IMR-90 (cell line): ENCODE results near the gene SLC37A1. TPM values are rescaled to one million over a fixed set of nuclear protein-coding genes. Genes with fewer than 3 reads are reported as not detected.

Experiments used
- ATAC-seq: fragments of 200-7000 bp; cut with Tn5 transposase; 2 replicates; pipeline ENCODE4 v1.9.1; 2020; ENCODE audit warnings: low read depth, mild to moderate bottlenecking, moderate library complexity
- BruUV-seq: library from RNA; stranded (reverse); fragments of 400-500 nt; replicated peaks from 2 replicates; lab custom pipeline; 2021; lab: Mats Ljungman, UMichigan
- CTCF ChIA-PET: fragments of 300-600 bp; formaldehyde crosslinking; extraction: SDS; loops from one replicate; lab custom pipeline; 2021; ENCODE audit warnings: antibody characterized with exemption; lab: Yijun Ruan, JAX
- POLR2A ChIA-PET: fragments of 300-600 bp; sonication (Branson Sonifier 250); formaldehyde crosslinking; loops from one replicate; lab custom pipeline; 2022; ENCODE audit warnings: antibody characterized with exemption; ENCODE audit not compliant: unreplicated experiment; lab: Charles Lee
- DNase-seq: peaks from one replicate; pipeline ENCODE4 v3.0.0; 2013
- H2AFZ ChIP-seq: replicated peaks from 2 replicates; pipeline ENCODE3; 2013; ENCODE audit warnings: low read length, mild to moderate bottlenecking; ENCODE audit not compliant: poor library complexity
- H2AK5ac ChIP-seq: 2 replicates; pipeline ENCODE4 v1.6.1; 2013; ENCODE audit warnings: low read depth, low read length, inconsistent platforms
- H2AK9ac ChIP-seq: replicated peaks from 2 replicates; pipeline ENCODE3; 2013; ENCODE audit warnings: mild to moderate bottlenecking, low read depth, low read length, moderate library complexity; ENCODE audit not compliant: poor library complexity
- H2BK120ac ChIP-seq: 2 replicates; pipeline ENCODE4 v1.6.1; 2013; ENCODE audit warnings: low read depth, low read length, inconsistent platforms
- H2BK15ac ChIP-seq: 3 replicates; pipeline ENCODE4 v1.6.1; 2013; ENCODE audit warnings: low read depth, low read length, inconsistent platforms
- H2BK20ac ChIP-seq: 2 replicates; pipeline ENCODE4 v1.6.1; 2013; ENCODE audit warnings: low read depth, mild to moderate bottlenecking, inconsistent platforms, low read length, moderate library complexity
- H2BK5ac ChIP-seq: 2 replicates; pipeline ENCODE4 v1.6.1; 2013; ENCODE audit warnings: mild to moderate bottlenecking, low read depth, low read length, inconsistent platforms; ENCODE audit not compliant: poor library complexity, severe bottlenecking
- H3K14ac ChIP-seq: replicated peaks from 2 replicates; pipeline ENCODE4 v1.6.1; 2013; ENCODE audit warnings: low read depth, low read length, inconsistent platforms
- H3K18ac ChIP-seq: 2 replicates; pipeline ENCODE4 v1.6.1; 2013; ENCODE audit warnings: low read depth, low read length, control low read depth
- H3K23ac ChIP-seq: 2 replicates; pipeline ENCODE4 v1.6.1; 2013; ENCODE audit warnings: low read depth, low read length, inconsistent platforms
- H3K27ac ChIP-seq: 2 replicates; pipeline ENCODE4 v1.5.1; 2013; ENCODE audit warnings: mild to moderate bottlenecking, control low read depth, low read length; ENCODE audit not compliant: insufficient read depth
- H3K27me3 ChIP-seq: 2 replicates; pipeline ENCODE4 v1.6.1; 2013; ENCODE audit warnings: low read length; ENCODE audit not compliant: control insufficient read depth, insufficient read depth
- H3K36me3 ChIP-seq: 2 replicates; pipeline ENCODE4 v1.6.1; 2013; ENCODE audit warnings: low read length, mixed read lengths; ENCODE audit not compliant: control insufficient read depth, insufficient read depth
- H3K4ac ChIP-seq: 2 replicates; pipeline ENCODE4 v1.6.1; 2013; ENCODE audit warnings: low read depth, low read length, inconsistent platforms
- H3K4me1 ChIP-seq: 2 replicates; pipeline ENCODE4 v1.6.1; 2013; ENCODE audit warnings: low read length, mixed read lengths; ENCODE audit not compliant: control insufficient read depth, insufficient read depth
- H3K4me2 ChIP-seq: 2 replicates; pipeline ENCODE4 v1.6.1; 2013; ENCODE audit warnings: low read depth, mild to moderate bottlenecking, control low read depth, low read length, moderate library complexity
- H3K4me3 ChIP-seq: 2 replicates; pipeline ENCODE4 v1.5.1; 2013; ENCODE audit warnings: low read depth, mild to moderate bottlenecking, control low read depth, low read length, moderate library complexity; ENCODE audit not compliant: insufficient read depth
- H3K56ac ChIP-seq: 2 replicates; pipeline ENCODE4 v1.6.1; 2013; ENCODE audit warnings: low read length, inconsistent platforms; ENCODE audit not compliant: insufficient read depth; ENCODE audit errors: extremely low read depth
- H3K79me1 ChIP-seq, 2 experiments: 2 replicates each; pipeline ENCODE4 v1.6.1; 2013; ENCODE audit warnings: low read length in 2 of 2, inconsistent platforms in 1 of 2, low read depth in 1 of 2
- H3K9ac ChIP-seq: 2 replicates; pipeline ENCODE4 v1.6.1; 2013; ENCODE audit warnings: low read depth, low read length, control low read depth
- H3K9me1 ChIP-seq: 2 replicates; pipeline ENCODE4 v1.6.1; 2013; ENCODE audit warnings: low read length, inconsistent platforms; ENCODE audit not compliant: insufficient read depth
- H3K9me3 ChIP-seq: 2 replicates; pipeline ENCODE4 v1.6.1; 2013; ENCODE audit warnings: low read length; ENCODE audit not compliant: control insufficient read depth, insufficient read depth
- H4K20me1 ChIP-seq: 2 replicates; pipeline ENCODE4 v1.6.1; 2013; ENCODE audit warnings: low read length, inconsistent platforms; ENCODE audit not compliant: insufficient read depth
- H4K5ac ChIP-seq: 2 replicates; pipeline ENCODE4 v1.6.1; 2013; ENCODE audit warnings: mild to moderate bottlenecking, low read depth, low read length, control low read depth
- H4K8ac ChIP-seq, 2 experiments: 2 replicates each; pipeline ENCODE4 v1.6.1; 2013; ENCODE audit warnings: low read depth in 2 of 2, low read length in 2 of 2, control low read depth in 1 of 2, inconsistent platforms in 1 of 2
- H4K91ac ChIP-seq: 2 replicates; pipeline ENCODE4 v1.6.1; 2013; ENCODE audit warnings: low read depth, low read length, inconsistent platforms; ENCODE audit not compliant: insufficient read depth
- CHD1 ChIP-seq: IDR thresholded peaks from 2 replicates; pipeline ENCODE4 v1.6.1; 2012; ENCODE audit warnings: low read depth, low read length, improper control_type of control experiment
- MAZ ChIP-seq: IDR thresholded peaks from 2 replicates; pipeline ENCODE4 v1.6.1; 2012; ENCODE audit warnings: low read depth, mild to moderate bottlenecking, low read length, improper control_type of control experiment, moderate library complexity, borderline replicate concordance
- RAD21 ChIP-seq: IDR thresholded peaks from 2 replicates; pipeline ENCODE4 v1.6.1; 2012; ENCODE audit warnings: low read length, improper control_type of control experiment
- WGBS, 2 experiments: methylation state at CpG; one replicate each; pipeline versions ENCODE4 v1.1.5 to v1.1.7; 2013; ENCODE audit warnings: missing lambda C conversion rate in 2 of 2; ENCODE audit not compliant: insufficient read length in 1 of 2; ENCODE audit errors: extremely low coverage in 2 of 2; 5-methylcytosine and 5-hydroxymethylcytosine counted together
- dilution Hi-C: fragments of 300-500 bp; cut with HindIII; formaldehyde crosslinking; loops from one replicate; pipeline ENCODE4 v1.14.3; 2018; ENCODE audit warnings: low sequenced_read_pairs; ENCODE audit not compliant: unreplicated experiment
- in situ Hi-C: fragments of 300-500 bp; cut with MboI; formaldehyde crosslinking; loops from 3 replicates; pipeline ENCODE4 v1.14.3; 2019; ENCODE audit warnings: low sequenced_read_pairs, inconsistent platforms, mixed read lengths
- intact Hi-C: fragments of 100-400 bp; cut with micrococcal nuclease; formaldehyde crosslinking; loops from 2 replicates; pipeline ENCODE4 v1.10.0; 2022
- polyA plus RNA-seq, 3 experiments: library from polyadenylated mRNA; depleted of rRNA; stranded (reverse); fragments of >200 nt; gene quantifications; 2 replicates each; pipeline ENCODE4 v1.2.3, GENCODE V29; 2012; ENCODE audit warnings: low replicate concordance in 1 of 3
- total RNA-seq: library from RNA; depleted of rRNA; stranded (reverse); fragments of >200 nt; gene quantifications from 2 replicates; pipeline ENCODE4 v1.2.3, GENCODE V29; 2012

The SLC37A1 gene
- total and polyA plus RNA-seq, 2 of the 4 experiments (the other 2 are of a cell fraction) = 0.36 to 0.48 TPM

DNA sequence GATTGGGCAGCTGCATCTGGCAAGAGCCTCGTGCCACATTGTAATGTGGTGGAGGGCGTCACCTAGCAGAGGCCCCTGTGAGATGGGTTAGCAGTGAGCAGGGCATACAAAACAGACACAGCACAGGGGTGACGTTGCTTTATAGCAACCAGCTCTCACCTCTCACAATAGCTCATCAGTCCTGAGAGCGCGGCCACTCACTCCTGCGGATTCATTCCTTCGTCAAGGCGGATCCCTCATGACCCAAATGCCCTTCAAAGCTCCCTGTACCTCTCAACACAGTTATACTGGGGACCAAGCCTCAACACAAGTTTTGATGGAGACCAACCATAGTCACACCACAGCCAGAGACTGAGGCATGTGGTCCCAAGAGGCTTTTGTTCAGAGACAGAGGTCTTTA lies 22.9 kb downstream of the SLC37A1 start:
- intact Hi-C loops = no loop called here
- no peak overlapping the region for H4K5ac ChIP-seq
- TF ChIP-seq CHD1 (no peak), MAZ (no peak), RAD21 (no peak)
- DNase-seq (no peak), ATAC-seq (no peak)
- BruUV-seq = no TSS peak
- no peaks in the 10 kb centered on the region for H3K9me3 ChIP-seq
- H3K79me1 ChIP-seq = no peaks in the 10 kb centered on the region
- no peak overlapping the region for H3K9ac ChIP-seq
- no peaks in the 10 kb centered on the region for H3K9me1 ChIP-seq
- H4K91ac ChIP-seq = no peak overlapping the region
- H3K4me2 ChIP-seq = no peak overlapping the region
- in situ Hi-C loops = no loop called here
- no peak overlapping the region for H3K27ac ChIP-seq
- CTCF ChIA-PET = interaction anchor here (0.6 kb wide), 1 partner anchor 54 kb away, joined by 3 read pairs; no protein-coding TSS in a partner anchor
- H2BK20ac ChIP-seq = no peak overlapping the region
- H3K23ac ChIP-seq = no peak overlapping the region
- H3K18ac ChIP-seq = no peak overlapping the region
- H3K4me3 ChIP-seq = no peak overlapping the region
- no peak overlapping the region for H2AFZ ChIP-seq
- no peak overlapping the region for H4K8ac ChIP-seq
- H2BK5ac ChIP-seq = no peak overlapping the region
- POLR2A ChIA-PET = no interaction called here
- no peak overlapping the region for H2AK5ac ChIP-seq
- H2BK120ac ChIP-seq = no peak overlapping the region
- no peak overlapping the region for H2BK15ac ChIP-seq
- peaks cover 27% of the 10 kb centered on the region; the same call in 1 of the 2 replicates for H3K27me3 ChIP-seq
- whole genome bisulfite sequencing, 2 experiments = no CpG with 5 or more reads among the region's 8 CpGs
- H3K36me3 ChIP-seq = no peaks in the 10 kb centered on the region
- H3K4me1 ChIP-seq = no peaks in the 10 kb centered on the region
- dilution Hi-C loops = no loop called here
- H4K20me1 ChIP-seq = no peaks in the 10 kb centered on the region
- H2AK9ac ChIP-seq = no peak overlapping the region
- no peak overlapping the region for H3K4ac ChIP-seq
- H3K56ac ChIP-seq = no peak overlapping the region
- no peak overlapping the region for H3K14ac ChIP-seq
